GM21423 (cell line): ENCODE data around the gene CNTLN.
"Not testable (repeated sequence)": the region's sequence is repeated elsewhere in the genome, so short reads cannot be mapped to it uniquely, and the experiment has no call there.

Experiments used
- ATAC-seq: cut with Tn5 transposase; IDR thresholded peaks from one replicate; pipeline ENCODE4 v1.9.1; 2021; ENCODE audit warnings: mild to moderate bottlenecking, moderate library complexity; ENCODE audit not compliant: unreplicated experiment

Gene CNTLN

DNA sequence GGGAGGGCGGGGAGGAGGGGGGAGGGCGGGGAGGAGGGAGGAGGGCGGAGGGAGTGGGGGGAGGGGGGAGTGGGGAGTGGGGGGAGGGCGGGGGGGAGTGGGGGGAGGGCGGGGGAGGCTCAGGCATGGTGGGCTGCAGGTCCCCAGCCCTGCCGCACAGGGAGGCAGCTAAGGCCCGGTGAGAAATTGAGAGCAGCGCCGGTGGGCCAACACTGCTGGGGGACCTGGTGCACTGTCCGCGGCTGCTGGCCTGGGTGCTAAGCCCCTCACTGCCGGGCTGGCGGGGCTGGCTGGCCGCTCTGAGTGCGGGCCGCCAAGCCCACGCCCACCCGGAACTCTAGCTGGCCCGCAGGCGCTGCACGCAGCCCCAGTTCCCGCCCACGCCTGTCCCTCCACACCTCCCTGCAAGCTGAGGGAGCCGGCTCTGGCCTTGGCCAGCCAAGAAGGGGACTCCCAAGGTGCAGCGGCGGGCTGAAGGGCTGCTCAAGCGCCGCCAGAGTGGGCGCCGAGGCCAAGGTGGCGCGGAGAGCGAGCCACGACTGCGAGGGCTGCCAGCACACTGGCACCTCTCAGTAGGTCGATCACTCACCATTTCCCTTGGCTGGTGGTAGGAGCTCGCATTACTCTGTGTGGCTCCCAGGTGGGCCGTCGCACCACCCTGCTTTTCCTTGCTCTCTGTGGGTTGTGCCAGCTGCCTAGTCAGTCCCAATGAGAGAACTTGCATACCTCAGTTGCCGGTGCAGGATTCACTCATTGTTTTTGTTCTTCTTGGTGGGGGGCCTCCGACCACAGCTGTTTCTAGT lies 160.2 kb downstream of the CNTLN start:
- ATAC-seq: no peak

DNA sequence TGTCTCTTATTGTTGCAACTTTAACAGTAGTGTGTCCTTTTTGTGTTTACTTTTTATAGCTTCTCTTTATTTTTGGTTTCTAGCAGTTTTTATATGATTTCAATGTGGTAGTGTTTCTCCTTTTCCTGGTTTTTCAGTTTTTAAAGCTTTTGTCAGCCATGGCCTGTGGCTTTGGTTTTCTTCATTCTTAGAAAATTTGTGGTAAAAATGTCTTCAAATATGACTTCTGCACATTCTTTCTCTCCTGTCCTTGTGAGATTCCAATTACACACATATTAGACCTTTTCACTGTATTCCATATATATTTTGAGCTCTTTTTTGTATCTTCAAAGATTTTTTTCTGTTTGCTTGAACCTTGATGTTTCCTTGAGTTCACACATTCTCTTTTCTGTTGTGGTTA lies 180.5 kb downstream of the CNTLN start:
- ATAC-seq: no peak

DNA sequence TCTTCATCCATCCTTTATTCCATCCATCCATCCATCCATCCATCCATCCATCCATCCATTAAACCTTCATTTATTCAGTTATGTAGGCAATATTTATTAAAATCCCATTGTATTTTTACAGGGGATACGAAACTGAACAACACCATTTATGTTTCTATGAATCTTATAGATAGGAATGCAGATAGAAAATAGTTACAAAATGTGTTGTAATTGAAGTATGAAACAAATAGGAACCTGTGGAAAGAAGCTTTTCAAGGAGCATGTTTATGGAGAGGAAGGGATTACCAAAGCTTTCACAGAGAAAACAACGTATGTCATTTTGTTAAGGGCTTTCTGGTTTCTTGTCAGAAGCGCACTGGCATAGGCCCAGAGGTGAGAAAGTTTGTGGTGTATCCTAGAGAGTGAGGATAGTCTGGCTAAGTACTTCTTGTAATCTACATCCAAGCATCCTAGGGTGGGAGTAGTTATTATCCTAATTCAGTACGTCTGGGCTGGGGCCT lies 184.0 kb downstream of the CNTLN start:
- no peak for ATAC-seq

DNA sequence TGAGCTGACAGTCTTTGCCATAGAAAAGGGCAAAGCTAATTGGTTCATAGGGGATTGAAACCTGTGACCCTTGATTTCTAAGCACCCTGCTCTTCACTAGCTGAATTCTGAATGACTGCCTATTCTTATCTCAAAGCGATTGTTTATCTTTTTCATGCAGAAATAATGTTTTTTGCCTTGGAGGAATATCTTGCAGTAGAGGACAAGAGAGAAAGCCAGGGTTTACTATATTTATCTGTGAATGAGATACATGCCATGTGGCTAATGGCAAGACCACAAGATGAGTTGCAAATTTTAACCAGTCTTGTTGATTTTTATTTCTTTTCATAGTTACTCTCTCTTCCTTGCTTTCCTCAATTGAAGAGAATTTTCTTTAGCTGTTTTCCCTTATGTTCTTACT lies 185.0 kb downstream of the CNTLN start:
- no peak for ATAC-seq

DNA sequence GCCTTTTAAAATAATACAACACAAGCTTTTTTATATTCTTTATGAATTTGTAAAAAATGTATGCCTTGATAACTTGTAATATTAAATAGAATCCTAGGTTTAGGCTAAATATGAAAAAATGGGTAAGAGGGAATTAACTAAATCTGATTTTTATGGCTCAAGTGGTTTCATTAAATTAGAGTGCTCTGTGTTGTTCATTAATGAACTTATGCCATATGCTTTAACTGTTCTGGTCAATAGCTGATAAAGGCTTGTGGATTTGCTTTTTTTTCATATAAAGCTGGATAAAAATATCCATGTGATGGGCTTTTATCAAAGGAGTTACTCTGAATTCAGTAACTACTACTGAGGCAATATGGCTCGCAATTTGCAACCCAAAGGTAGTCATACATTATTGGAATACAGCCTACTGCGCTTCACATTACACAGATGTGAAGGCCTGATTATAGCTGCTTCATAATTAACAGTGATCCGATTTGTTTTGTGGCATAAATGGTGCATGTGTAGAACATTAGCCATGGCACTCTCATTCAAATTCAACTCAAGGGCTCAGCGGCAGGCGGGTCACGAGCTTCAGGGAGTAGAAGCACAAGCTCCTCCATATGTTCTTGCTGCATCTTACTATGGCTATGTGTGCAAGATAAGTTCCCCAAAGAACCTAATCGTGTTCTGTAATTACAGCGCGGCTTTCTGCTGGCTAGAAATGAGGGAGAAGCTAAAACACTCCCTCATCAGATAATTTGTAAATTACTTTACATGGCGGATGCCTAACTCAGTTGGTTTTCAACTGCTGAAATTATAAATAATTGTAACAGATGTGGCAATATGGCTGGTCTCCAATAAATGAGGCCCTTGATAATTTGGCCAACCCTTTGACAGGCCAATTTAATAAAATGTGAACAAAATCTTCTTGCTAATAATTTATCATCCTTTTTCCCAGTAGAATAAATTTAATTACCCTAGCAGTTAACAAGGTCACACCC lies 188.3 kb downstream of the CNTLN start:
- ATAC-seq: no peak

DNA sequence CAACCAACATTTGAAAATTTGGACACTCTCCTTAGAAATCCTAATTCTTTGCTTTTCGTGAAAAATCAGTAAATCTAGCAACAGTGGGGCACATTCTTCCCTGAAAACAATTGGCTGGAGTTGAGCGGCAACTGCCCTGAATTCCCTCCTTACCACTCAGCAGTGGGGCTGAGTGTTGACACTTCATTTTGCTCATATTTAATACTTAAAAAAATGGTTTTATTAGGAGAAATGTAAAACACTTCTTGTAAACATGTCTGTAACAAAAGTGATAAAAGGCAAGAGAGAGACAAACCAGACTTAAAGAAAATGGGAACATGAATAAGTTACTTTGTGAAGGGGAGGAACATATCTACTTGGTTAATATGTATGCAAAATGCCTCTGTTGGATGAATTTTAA lies 193.5 kb downstream of the CNTLN start:
- ATAC-seq: no peak

DNA sequence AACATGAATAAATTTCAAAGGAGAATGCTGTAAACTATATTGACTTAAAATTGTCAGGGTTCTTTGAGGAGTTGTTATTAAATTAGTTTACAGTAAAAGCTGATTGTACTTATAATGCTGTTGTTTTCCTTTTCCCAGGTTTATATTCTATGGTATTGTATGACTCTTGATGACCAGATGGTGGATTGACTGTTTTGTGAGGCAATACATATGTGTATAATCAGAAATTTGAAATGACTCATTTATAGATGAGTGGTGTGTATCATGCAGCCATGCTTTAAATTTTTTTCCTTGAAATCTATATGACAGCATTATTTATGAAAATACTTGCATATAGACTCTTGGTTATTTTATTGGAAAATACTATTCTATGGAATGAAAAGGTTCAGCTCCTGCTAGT lies 195.3 kb downstream of the CNTLN start:
- no peak for ATAC-seq

DNA sequence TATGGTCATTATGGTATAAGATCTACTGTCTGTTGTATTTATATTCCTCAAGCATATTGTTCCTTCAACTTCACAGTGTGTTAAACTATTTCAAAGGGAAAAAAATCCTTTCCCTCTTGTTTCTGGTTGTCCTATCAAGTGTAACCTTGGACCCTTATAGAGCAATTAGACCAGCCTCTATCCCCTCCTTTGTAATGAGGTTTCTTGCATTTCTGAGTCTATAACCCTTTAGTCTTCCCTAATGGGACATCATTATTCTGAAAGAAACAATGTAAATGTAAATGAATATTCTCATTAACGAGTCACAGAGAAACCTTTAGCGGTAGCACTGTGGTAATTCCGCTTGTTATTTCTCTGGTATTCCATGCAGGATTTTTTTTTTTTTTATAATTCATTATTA lies 197.3 kb downstream of the CNTLN start:
- no peak for ATAC-seq

DNA sequence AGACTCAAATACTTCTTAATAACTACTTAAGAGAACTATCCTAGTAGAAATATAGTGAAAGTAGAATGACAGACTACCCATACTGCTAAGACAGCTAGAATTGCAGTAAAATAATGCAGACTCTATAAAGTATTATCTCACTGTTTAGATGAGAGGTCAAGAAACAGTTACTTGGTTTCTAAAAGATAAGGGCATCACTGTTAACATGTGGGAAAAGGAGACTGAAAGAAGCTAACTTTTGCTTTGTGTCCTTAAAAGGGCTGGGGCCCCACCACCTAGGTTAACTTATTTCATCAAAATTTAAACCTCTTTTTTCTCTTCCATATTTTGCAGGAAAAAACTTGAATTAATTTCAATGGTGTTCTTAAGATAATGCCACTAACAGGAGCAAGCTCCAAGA lies 204.3 kb downstream of the CNTLN start:
- ATAC-seq: no peak

DNA sequence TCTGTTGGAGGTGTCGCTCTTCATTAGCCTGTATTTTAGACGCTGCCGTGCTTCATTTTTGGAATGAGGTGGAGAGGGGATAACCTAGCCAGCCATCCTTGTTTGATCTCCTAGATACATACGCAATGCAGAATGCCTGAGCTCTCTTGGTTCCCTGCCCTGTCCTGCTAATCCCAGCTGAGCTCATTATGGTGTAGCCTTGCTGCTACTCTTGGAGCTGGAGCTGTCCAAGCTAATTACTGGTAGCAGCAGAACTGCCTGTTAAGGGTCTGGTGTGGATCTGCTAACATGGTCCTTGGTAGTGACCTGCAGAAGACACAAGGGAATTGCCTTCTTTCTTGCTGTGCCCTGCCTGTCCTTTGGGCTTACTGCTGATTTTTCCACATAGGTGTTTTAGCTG lies 207.9 kb downstream of the CNTLN start:
- no peak for ATAC-seq

DNA sequence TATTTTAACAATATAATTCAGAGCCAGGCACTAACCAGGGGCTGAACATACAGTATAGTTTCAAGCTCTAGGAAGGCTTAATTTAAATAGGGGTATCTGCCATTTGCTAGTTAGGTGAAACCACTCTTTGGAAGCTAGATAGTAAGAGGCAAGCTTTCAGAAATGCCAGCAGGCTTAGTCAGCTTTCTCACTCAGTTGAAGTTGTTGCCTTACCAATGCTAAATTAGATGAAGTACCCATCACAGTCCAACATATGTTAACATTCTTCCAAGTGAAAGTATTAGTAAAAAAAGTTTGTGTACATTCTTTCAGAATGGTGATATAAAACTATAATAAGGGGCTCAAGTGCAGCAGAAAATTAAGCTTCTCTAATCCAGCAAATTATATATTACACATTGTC lies 215.0 kb downstream of the CNTLN start:
- no peak for ATAC-seq

DNA sequence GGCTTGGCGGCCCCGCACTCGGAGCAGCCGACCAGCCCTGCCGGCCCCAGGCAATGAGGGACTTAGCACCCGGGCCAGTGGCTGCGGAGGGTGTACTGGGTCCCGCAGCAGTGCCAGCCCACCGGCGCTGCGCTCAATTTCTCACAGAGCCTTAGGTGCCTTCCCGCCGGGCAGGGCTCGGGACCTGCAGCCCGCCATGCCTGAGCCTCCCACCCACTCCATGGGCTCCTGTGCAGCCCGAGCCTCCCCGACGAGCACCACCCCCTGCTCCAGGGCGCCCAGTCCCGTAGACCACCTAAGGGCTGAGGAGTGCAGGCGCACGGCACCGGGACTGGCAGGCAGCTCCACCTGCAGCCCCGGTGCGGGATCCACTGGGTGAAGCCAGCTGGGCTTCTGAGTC lies 219.2 kb downstream of the CNTLN start:
- ATAC-seq: not testable (repeated sequence)

DNA sequence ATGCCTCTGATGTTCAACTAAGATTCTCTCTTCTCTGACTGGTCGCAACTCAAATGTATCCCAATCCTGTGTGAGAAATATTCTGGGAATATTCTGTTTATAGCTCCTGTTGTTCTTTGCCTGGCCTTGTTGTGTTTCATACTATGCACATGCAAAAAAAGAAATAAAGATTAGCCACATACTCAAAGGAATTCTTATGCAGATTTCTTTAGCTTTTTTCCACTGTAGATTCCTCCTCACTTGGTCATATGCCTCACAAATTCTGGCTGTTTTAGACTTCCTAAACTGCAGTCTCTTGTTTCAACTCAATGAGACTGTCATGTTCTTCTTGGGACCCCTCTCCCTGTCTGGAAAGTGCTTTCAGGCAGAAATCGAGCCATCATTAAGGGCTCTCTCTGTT lies 226.5 kb downstream of the CNTLN start:
- ATAC-seq: no peak

DNA sequence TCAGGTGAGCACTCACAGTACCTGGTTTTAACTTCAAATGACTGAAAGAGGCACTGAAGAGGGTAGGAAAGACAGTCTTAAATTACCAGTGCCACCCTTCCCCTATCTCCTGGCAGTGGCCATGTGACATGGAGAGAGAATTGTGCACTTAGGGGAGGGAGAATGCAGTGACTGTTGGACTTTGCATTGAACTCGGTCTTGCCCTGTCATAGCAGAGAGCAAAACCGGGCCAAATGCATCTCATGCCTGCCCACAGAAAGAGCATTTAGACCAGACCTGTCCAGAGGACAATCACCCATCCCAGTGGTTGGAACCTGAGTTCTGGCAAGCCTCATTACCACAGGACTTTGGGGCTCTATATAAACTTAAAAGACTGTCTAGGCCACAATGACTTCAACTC lies 232.2 kb downstream of the CNTLN start:
- no peak for ATAC-seq

DNA sequence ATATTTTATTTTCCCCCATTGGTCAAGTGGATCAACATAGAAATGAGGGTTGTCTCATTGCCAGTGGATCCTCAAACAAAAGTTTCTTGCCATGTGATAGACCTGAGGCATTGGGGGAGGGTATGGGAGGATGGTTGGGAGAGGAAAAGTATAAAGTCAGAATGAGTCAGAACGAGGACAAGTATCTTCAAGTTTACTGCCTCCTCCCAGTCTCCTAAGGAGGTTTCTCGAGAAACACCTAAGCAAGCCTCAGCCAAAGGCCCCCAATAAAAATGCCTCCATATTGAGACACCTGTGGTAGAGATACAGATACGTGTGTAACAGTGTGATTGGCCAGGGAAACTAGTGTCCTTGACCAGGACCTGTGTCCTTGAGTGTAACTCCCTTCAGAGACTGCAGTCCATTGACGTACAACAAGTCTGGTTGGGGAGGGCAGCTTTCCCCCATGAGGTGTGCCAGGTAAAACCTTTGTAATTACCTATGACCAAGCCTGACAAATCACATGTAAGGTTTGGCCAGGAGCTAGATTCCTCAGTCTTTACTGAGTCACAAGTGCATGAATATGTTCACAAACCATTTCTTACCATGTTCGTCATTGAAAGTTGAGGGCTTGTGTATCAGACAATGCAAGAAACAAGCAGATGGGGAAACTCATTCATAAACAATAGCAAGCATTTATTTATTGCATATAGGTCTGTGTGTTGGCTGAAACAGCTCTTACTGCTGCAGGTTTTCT lies 245.5 kb downstream of the CNTLN start:
- ATAC-seq: no peak

DNA sequence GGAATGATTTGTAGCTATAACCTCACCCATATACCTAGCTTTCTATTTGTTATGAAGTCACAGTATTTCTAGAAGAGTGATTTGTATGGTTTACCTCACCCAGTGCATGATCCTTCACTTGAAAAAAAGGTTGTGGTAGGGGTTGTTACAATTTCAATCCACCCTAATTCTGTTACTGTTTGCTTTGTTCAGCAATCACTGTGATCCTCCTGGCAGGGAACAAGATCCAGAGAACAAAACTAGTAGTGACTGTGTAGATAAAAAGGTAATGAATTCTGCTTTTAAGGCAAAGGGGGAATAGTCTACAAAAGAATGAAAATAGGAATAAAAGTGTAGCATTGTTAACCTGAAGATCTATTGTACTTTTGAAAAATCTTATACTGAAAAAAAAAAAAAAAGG lies 252.7 kb downstream of the CNTLN start:
- no peak for ATAC-seq

DNA sequence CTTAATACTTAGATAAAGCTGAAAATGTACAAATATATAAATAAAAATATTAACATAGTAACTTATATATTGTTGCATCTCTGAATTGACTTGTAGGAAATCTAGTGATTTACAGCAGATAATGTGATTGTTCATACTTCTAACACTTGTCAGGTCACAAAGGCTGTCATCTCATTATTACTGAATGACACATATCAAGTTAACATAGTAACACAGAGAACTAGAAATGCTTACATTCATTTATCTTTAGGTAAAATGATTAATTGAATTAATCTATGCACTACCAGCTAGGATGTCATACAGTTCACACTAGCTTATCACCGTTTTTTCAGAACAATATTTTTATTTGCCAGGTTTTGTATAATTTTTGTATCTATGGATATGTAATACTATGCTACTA lies 254.2 kb downstream of the CNTLN start:
- ATAC-seq: no peak

DNA sequence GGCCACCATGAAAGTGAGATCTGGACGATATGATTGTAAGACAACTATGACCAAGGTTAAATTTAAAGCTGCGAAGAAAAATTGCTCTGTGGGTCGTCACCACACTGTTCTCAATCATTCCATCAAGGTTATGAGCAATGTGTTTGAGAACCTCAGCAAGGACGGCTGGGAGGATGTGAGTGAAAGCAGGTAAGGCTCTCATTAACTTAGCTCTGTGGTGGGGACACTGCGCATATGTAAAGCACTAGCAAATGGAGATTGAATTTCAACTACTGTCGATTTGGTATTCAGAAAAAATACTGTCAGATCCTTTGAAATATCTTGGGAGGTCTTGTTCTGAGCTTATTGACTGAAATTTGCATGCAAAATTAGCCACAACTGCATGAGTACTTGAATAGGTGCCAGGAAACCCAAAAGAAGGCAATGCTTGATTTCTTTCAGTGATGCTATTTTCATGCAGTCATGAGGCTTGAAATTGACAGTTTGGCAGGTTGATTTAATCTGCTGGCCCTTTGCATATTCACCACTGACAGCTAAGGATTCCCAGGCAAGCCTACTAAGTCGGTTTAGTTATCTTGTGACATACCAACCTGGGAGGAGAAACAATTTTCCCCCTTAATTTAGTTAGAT lies 260.2 kb downstream of the CNTLN start:
- no peak for ATAC-seq

DNA sequence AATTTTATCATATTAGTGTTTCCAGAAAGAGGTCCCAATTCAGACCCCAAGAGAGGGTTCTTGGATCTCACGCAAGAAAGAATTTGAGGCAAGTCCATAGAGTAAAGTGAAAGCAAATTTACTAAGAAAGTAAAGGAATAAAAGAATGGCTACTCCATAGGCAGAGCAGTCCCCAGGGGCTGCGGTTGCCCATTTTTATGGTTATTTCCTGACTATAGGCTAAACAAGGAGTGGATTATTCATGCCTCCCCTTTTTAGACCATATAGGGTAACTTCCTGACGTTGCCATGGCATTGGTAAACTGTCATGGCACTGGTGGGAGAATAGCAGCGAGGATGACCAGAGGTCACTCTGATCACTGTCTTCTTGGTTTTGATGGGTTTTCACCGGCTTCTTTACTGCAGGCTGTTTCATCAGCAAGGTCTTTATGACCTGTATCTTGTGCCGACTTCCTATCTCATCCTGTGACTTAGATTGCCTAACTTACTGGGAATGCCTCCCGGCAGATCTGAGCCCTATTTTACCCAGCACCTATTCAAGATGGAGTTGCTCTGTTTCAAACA lies 262.4 kb downstream of the CNTLN start:
- ATAC-seq: not testable (repeated sequence)

DNA sequence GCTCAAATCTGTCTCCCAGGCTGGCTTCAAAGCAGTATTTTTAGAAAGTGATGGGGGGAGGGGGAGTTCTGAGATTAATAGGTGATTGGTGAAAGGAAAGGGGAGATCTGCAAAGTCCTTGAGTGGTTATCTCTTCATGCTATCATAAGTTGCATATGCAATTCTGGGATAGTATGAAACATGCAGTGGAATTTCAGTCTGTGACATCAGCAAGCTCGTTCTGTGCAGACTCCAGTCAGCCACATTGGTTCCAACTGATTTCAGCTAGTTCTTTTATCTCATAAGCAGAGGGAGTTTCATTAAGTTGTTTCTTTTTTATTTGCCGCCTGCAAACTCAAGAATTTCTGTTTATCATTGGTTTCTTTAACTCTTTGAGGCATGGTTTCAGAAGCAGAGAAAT lies 263.5 kb downstream of the CNTLN start:
- ATAC-seq: no peak
